Measurements from ENCODE around the gene MRS2.

DNA sequence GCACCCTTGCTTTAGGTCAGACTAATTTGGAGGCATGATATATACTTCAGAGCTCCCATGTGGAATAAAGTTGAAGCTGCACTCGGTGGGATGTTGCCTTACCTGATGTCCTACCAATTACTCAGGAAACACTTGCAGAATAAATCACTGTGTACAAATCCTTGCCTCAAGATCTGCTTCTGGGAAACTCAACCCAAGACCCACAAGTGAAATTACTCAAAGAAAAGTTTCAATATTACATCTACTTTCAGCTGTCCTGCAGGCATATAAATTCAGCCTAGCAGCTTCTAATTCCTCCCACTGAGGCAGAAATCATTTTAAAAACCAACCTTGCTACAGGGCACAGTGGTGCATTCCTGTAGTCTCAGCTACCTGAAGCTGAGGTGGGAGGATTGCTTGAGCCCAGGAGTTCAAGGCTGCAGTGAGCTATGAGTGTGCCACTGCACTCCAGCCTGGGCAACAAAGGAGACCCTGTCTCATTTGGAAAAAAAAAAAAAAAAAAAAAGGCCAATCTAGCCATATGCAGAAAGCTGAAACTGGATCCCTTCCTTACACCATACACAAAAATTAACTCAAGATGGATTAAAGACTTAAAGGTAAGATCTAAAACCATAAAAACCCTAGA, 24.2 kb upstream of the MRS2 start:
- TF ChIP-seq CTCF (IDR thresholded peaks at IDR 0.05) (no peak), POLR2AphosphoS5 (IDR thresholded peaks at IDR 0.05; ENCODE audit: low read depth, low read length) (no peak), SIN3A (IDR thresholded peaks at IDR 0.05; ENCODE audit: borderline replicate concordance, insufficient read depth, low read depth, low read length) (no peak)
